ENCODE measurements around the gene GRIK3.

GRIK3 gene

GRCh38 chr1:36866169-36866814 lies 168.0 kb downstream of the GRIK3 start:
- no peaks in the 10 kb centered on the region for H3K9me3 ChIP-seq (ENCODE audit: control insufficient read depth, low read depth, low read length)
- no peak overlapping the region for H3K27ac ChIP-seq (ENCODE audit: low read length)
- no peaks in the 10 kb centered on the region for H3K4me1 ChIP-seq (ENCODE audit: control insufficient read depth, low read depth, low read length)
- no peaks in the 10 kb centered on the region for H3K36me3 ChIP-seq (ENCODE audit: control insufficient read depth, low read depth, low read length)
- H3K9ac ChIP-seq (ENCODE audit: low read length) = no peak overlapping the region
- H3K4me3 ChIP-seq (ENCODE audit: low read length) = no peak overlapping the region
- H3K27me3 ChIP-seq (ENCODE audit: control insufficient read depth, insufficient read depth, low read length) = no peaks in the 10 kb centered on the region

GRCh38 chr1:36865602-36865900 lies 168.8 kb downstream of the GRIK3 start:
- H3K4me1 ChIP-seq (ENCODE audit: control insufficient read depth, low read depth, low read length) = no peaks in the 10 kb centered on the region
- no peaks in the 10 kb centered on the region for H3K9me3 ChIP-seq (ENCODE audit: control insufficient read depth, low read depth, low read length)
- no peak overlapping the region for H3K27ac ChIP-seq (ENCODE audit: low read length)
- H3K27me3 ChIP-seq (ENCODE audit: control insufficient read depth, insufficient read depth, low read length) = no peaks in the 10 kb centered on the region
- H3K4me3 ChIP-seq (ENCODE audit: low read length) = no peak overlapping the region
- no peaks in the 10 kb centered on the region for H3K36me3 ChIP-seq (ENCODE audit: control insufficient read depth, low read depth, low read length)
- no peak overlapping the region for H3K9ac ChIP-seq (ENCODE audit: low read length)

- no peaks in the 10 kb centered on the region for H3K9me3 ChIP-seq (ENCODE audit: control insufficient read depth, low read depth, low read length)
- H3K9ac ChIP-seq (ENCODE audit: low read length) = no peak overlapping the region
Measured at GRCh38 chr1:36864823-36865601, 169.3 kb downstream of the GRIK3 start.

GRCh38 chr1:36864182-36864822 lies 170.0 kb downstream of the GRIK3 start:
- Histone ChIP-seq H3K4me1 (ENCODE audit: control insufficient read depth, low read depth, low read length) (no peaks in the 10 kb centered on the region), H3K27ac (ENCODE audit: low read length) (no peak overlapping the region), H3K9ac (ENCODE audit: low read length) (no peak overlapping the region), H3K27me3 (ENCODE audit: control insufficient read depth, insufficient read depth, low read length) (no peaks in the 10 kb centered on the region), H3K9me3 (ENCODE audit: control insufficient read depth, low read depth, low read length) (no peaks in the 10 kb centered on the region), H3K4me3 (ENCODE audit: low read length) (no peak overlapping the region), H3K36me3 (ENCODE audit: control insufficient read depth, low read depth, low read length) (no peaks in the 10 kb centered on the region)

More at GRCh38 chr1:36864823-36865601, 169.3 kb downstream of the GRIK3 start:
- H3K36me3 ChIP-seq (ENCODE audit: control insufficient read depth, low read depth, low read length) = no peaks in the 10 kb centered on the region
- no peaks in the 10 kb centered on the region for H3K4me1 ChIP-seq (ENCODE audit: control insufficient read depth, low read depth, low read length)
- no peak overlapping the region for H3K27ac ChIP-seq (ENCODE audit: low read length)
- H3K27me3 ChIP-seq (ENCODE audit: control insufficient read depth, insufficient read depth, low read length) = no peaks in the 10 kb centered on the region
- no peak overlapping the region for H3K4me3 ChIP-seq (ENCODE audit: low read length)

GRCh38 chr1:36863500-36863899 lies 170.8 kb downstream of the GRIK3 start:
- H3K9ac ChIP-seq (ENCODE audit: low read length) = no peak overlapping the region
- no peaks in the 10 kb centered on the region for H3K36me3 ChIP-seq (ENCODE audit: control insufficient read depth, low read depth, low read length)
- H3K4me3 ChIP-seq (ENCODE audit: low read length) = no peak overlapping the region
- H3K9me3 ChIP-seq (ENCODE audit: control insufficient read depth, low read depth, low read length) = no peaks in the 10 kb centered on the region
- H3K27me3 ChIP-seq (ENCODE audit: control insufficient read depth, insufficient read depth, low read length) = no peaks in the 10 kb centered on the region
- H3K4me1 ChIP-seq (ENCODE audit: control insufficient read depth, low read depth, low read length) = no peaks in the 10 kb centered on the region
- no peak overlapping the region for H3K27ac ChIP-seq (ENCODE audit: low read length)

- no peak overlapping the region for H3K4me3 ChIP-seq (ENCODE audit: low read length)
- H3K9me3 ChIP-seq (ENCODE audit: control insufficient read depth, low read depth, low read length) = no peaks in the 10 kb centered on the region
- H3K9ac ChIP-seq (ENCODE audit: low read length) = no peak overlapping the region
- H3K27me3 ChIP-seq (ENCODE audit: control insufficient read depth, insufficient read depth, low read length) = no peaks in the 10 kb centered on the region
- H3K36me3 ChIP-seq (ENCODE audit: control insufficient read depth, low read depth, low read length) = no peaks in the 10 kb centered on the region
- no peaks in the 10 kb centered on the region for H3K4me1 ChIP-seq (ENCODE audit: control insufficient read depth, low read depth, low read length)
- H3K27ac ChIP-seq (ENCODE audit: low read length) = no peak overlapping the region
Measured at GRCh38 chr1:36863061-36863460, 171.3 kb downstream of the GRIK3 start.

- Histone ChIP-seq H3K27me3 (ENCODE audit: control insufficient read depth, insufficient read depth, low read length) (no peaks in the 10 kb centered on the region), H3K27ac (ENCODE audit: low read length) (no peak overlapping the region), H3K4me3 (ENCODE audit: low read length) (no peak overlapping the region), H3K4me1 (ENCODE audit: control insufficient read depth, low read depth, low read length) (no peaks in the 10 kb centered on the region), H3K9me3 (ENCODE audit: control insufficient read depth, low read depth, low read length) (no peaks in the 10 kb centered on the region), H3K9ac (ENCODE audit: low read length) (no peak overlapping the region), H3K36me3 (ENCODE audit: control insufficient read depth, low read depth, low read length) (no peaks in the 10 kb centered on the region)
Measured at GRCh38 chr1:36861375-36861774, 172.9 kb downstream of the GRIK3 start.

- no peak overlapping the region for H3K27ac ChIP-seq (ENCODE audit: low read length)
- H3K27me3 ChIP-seq (ENCODE audit: control insufficient read depth, insufficient read depth, low read length) = no peaks in the 10 kb centered on the region
- peaks cover 7% of the 10 kb centered on the region for H3K4me1 ChIP-seq (ENCODE audit: control insufficient read depth, low read depth, low read length)
- no peak overlapping the region for H3K9ac ChIP-seq (ENCODE audit: low read length)
- H3K4me3 ChIP-seq (ENCODE audit: low read length) = no peak overlapping the region
- no peaks in the 10 kb centered on the region for H3K9me3 ChIP-seq (ENCODE audit: control insufficient read depth, low read depth, low read length)
- no peaks in the 10 kb centered on the region for H3K36me3 ChIP-seq (ENCODE audit: control insufficient read depth, low read depth, low read length)
Measured at GRCh38 chr1:36859926-36860325, 174.4 kb downstream of the GRIK3 start.

GRCh38 chr1:36858981-36859380 lies 175.3 kb downstream of the GRIK3 start:
- H3K27me3 ChIP-seq (ENCODE audit: control insufficient read depth, insufficient read depth, low read length) = no peaks in the 10 kb centered on the region

GRCh38 chr1:36858553-36858952 lies 175.8 kb downstream of the GRIK3 start:
- Histone ChIP-seq H3K36me3 (ENCODE audit: control insufficient read depth, low read depth, low read length) (no peaks in the 10 kb centered on the region), H3K27me3 (ENCODE audit: control insufficient read depth, insufficient read depth, low read length) (no peaks in the 10 kb centered on the region)

More at GRCh38 chr1:36858981-36859380, 175.3 kb downstream of the GRIK3 start:
- Histone ChIP-seq H3K9ac (ENCODE audit: low read length) (no peak overlapping the region), H3K4me1 (ENCODE audit: control insufficient read depth, low read depth, low read length) (peaks cover 9% of the 10 kb centered on the region), H3K4me3 (ENCODE audit: low read length) (no peak overlapping the region), H3K9me3 (ENCODE audit: control insufficient read depth, low read depth, low read length) (no peaks in the 10 kb centered on the region), H3K36me3 (ENCODE audit: control insufficient read depth, low read depth, low read length) (no peaks in the 10 kb centered on the region), H3K27ac (ENCODE audit: low read length) (no peak overlapping the region)

GRCh38 chr1:36857754-36858153 lies 176.6 kb downstream of the GRIK3 start:
- no peaks in the 10 kb centered on the region for H3K27me3 ChIP-seq (ENCODE audit: control insufficient read depth, insufficient read depth, low read length)
- H3K9me3 ChIP-seq (ENCODE audit: control insufficient read depth, low read depth, low read length) = no peaks in the 10 kb centered on the region
- H3K4me1 ChIP-seq (ENCODE audit: control insufficient read depth, low read depth, low read length) = peaks cover 9% of the 10 kb centered on the region
- H3K27ac ChIP-seq (ENCODE audit: low read length) = no peak overlapping the region
- no peaks in the 10 kb centered on the region for H3K36me3 ChIP-seq (ENCODE audit: control insufficient read depth, low read depth, low read length)
- H3K4me3 ChIP-seq (ENCODE audit: low read length) = no peak overlapping the region
- no peak overlapping the region for H3K9ac ChIP-seq (ENCODE audit: low read length)

More at GRCh38 chr1:36858553-36858952, 175.8 kb downstream of the GRIK3 start:
- Histone ChIP-seq H3K9ac (ENCODE audit: low read length) (no peak overlapping the region), H3K27ac (ENCODE audit: low read length) (no peak overlapping the region), H3K4me3 (ENCODE audit: low read length) (no peak overlapping the region), H3K9me3 (ENCODE audit: control insufficient read depth, low read depth, low read length) (no peaks in the 10 kb centered on the region), H3K4me1 (ENCODE audit: control insufficient read depth, low read depth, low read length) (peaks cover 9% of the 10 kb centered on the region)
